ENCODE data around the gene MAST1.
A peak's percentile ranks its signal among the peaks of the same experiment; 100 is the strongest.
"Not testable (repeated sequence)": the region's sequence is repeated elsewhere in the genome, so short reads cannot be mapped to it uniquely, and the experiment has no call there.

Gene MAST1

GRCh38 chr19:12912571-12912970 is 74.3 kb downstream of the MAST1 start:
- no peak for DNase-seq

- DNase-seq, result no peak
Observed at GRCh38 chr19:12913011-12913561, 74.8 kb downstream of the MAST1 start.

GRCh38 chr19:12913851-12914690 is 75.8 kb downstream of the MAST1 start:
- DNase-seq, result peak; percentile 57

GRCh38 chr19:12915860-12916259 is 77.5 kb downstream of the MAST1 start:
- DNase-seq, result not testable (repeated sequence)

- no peak for DNase-seq
Observed at GRCh38 chr19:12918253-12918652, 79.9 kb downstream of the MAST1 start.

- no peak for DNase-seq
Observed at GRCh38 chr19:12921047-12921446, 82.7 kb downstream of the MAST1 start.

GRCh38 chr19:12922959-12923358 is 84.6 kb downstream of the MAST1 start:
- DNase-seq, result no peak
